Measurements from ENCODE around the gene CLUH. TPM values are rescaled to one million over a fixed set of nuclear protein-coding genes. Genes with fewer than 3 reads are reported as not detected.

CLUH gene
- total RNA-seq, 2 experiments from 2014 or later: 34.4 to 34.8 TPM

DNA sequence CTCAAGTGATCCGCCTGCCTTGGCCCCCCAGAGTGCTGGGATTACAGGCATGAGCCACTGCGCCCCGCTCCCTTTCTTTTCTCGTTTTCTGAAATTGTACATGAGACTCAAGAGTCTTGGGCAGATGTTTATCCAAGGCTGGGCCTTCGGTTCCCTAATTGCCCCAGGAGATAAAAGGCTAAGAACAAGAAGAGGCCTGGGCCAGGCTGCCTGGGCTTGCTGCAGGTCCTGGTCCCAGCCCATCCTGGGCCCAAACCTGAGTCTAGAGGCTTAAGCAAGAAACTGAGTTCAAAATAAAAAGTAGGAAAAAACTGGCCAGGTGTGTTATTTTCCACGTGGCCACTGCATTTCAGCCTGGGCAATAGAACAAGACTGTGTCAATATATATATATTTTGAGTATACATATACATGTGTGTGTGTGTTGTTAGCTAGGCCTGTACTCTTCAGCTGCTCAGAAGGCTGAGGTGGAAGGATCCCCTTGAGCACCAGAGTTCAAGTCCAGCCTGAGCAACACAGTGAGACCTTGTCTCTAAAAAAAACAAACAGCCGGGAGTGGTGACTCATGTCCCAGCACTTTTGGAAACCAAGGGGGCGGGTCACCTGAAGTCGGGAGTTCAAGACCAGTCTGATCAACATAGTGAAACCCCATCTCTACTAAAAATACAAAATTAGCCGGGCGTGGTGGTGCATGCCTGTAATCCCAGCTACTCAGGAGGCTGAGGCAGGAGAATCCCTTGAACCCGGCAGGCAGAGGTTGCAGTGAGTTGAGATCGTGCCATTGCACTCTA is 6.8 kb upstream of the CLUH start:
- intact Hi-C loops (cut with DNase I, micrococcal nuclease): loop anchor here in 1 of 2 experiments (10.0 kb wide), 1 partner anchor 916 kb away; the partner anchor contains the start of genes CTNS and SHPK
- Mint-ChIP-seq H3K36me3 (ENCODE audit: low read depth) (no peaks in the 10 kb centered on the region), H3K4me3 (no peak overlapping the region), H3K27me3 (no peaks in the 10 kb centered on the region), H3K4me1 (ENCODE audit: low read depth) (no peaks in the 10 kb centered on the region), H3K27ac (no peak overlapping the region), H3K9me3 (no peaks in the 10 kb centered on the region)
- POLR2A ChIA-PET: no interaction called here
- Histone ChIP-seq H3K4me1 (ENCODE audit: insufficient read depth, low read length) (no peaks in the 10 kb centered on the region), H3K9me3 (ENCODE audit: control insufficient read depth in 1 of 2, insufficient read depth in 1 of 2, low read length in 2 of 2) (no peaks in the 10 kb centered on the region), H3K27me3 (ENCODE audit: control insufficient read depth in 1 of 2, insufficient read depth in 2 of 2, low read length in 2 of 2) (peaks cover 0 to 7% of the 10 kb centered on the region in 2 experiments), H3K27ac (ENCODE audit: low read depth in 1 of 2, low read length in 2 of 2) (no peak overlapping the region), H3K36me3 (ENCODE audit: insufficient read depth, low read length) (no peaks in the 10 kb centered on the region), H3K4me3 (ENCODE audit: low read length) (no peak overlapping the region)
- CTCF ChIA-PET: no interaction called here
- ATAC-seq (ENCODE audit: poor library complexity): no peak
- TF ChIP-seq, protein P1, sequence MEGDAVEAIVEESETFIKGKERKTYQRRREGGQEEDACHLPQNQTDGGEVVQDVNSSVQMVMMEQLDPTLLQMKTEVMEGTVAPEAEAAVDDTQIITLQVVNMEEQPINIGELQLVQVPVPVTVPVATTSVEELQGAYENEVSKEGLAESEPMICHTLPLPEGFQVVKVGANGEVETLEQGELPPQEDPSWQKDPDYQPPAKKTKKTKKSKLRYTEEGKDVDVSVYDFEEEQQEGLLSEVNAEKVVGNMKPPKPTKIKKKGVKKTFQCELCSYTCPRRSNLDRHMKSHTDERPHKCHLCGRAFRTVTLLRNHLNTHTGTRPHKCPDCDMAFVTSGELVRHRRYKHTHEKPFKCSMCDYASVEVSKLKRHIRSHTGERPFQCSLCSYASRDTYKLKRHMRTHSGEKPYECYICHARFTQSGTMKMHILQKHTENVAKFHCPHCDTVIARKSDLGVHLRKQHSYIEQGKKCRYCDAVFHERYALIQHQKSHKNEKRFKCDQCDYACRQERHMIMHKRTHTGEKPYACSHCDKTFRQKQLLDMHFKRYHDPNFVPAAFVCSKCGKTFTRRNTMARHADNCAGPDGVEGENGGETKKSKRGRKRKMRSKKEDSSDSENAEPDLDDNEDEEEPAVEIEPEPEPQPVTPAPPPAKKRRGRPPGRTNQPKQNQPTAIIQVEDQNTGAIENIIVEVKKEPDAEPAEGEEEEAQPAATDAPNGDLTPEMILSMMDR (IDR thresholded peaks at IDR 0.05): no peak
- DNase-seq: no peak

DNA sequence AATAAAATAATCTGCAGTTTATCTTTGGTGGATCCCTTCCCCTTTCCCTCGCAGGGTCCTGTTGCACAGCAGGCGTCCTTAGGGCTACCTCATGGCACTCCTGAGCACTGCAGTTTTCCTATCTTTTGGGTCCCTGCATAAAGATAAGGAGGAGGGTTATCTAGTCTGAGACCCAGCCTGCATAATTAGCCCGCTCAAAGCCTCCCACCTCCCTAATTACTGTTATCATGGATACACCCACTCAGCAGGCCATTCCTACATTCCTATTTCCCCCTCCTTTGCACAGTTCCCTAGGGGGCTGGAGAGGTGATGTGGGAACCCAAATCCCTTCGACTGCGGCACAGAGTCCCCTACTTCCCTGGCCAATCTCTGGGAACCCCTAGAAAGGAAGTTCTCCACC is 5.1 kb upstream of the CLUH start:
- no peaks in the 10 kb centered on the region for H3K9me3 Mint-ChIP-seq
- Histone ChIP-seq H3K9me3 (ENCODE audit: control insufficient read depth in 1 of 2, insufficient read depth in 1 of 2, low read length in 2 of 2) (no peaks in the 10 kb centered on the region), H3K27me3 (ENCODE audit: control insufficient read depth in 1 of 2, insufficient read depth in 2 of 2, low read length in 2 of 2) (no peaks in the 10 kb centered on the region), H3K4me1 (ENCODE audit: insufficient read depth, low read length) (peaks cover 11% of the 10 kb centered on the region), H3K27ac (ENCODE audit: low read depth in 1 of 2, low read length in 2 of 2) (no peak overlapping the region), H3K4me3 (ENCODE audit: low read length) (no peak overlapping the region), H3K36me3 (ENCODE audit: insufficient read depth, low read length) (no peaks in the 10 kb centered on the region)
- peaks cover 8% of the 10 kb centered on the region for H3K4me1 Mint-ChIP-seq (ENCODE audit: low read depth)
- H3K36me3 Mint-ChIP-seq (ENCODE audit: low read depth): no peaks in the 10 kb centered on the region
- POLR2A ChIA-PET: no interaction called here
- no peak overlapping the region for H3K27ac Mint-ChIP-seq
- no peaks in the 10 kb centered on the region for H3K27me3 Mint-ChIP-seq
- no peak for DNase-seq
- no peak overlapping the region for H3K4me3 Mint-ChIP-seq
- no peak for ATAC-seq (ENCODE audit: poor library complexity)
- CTCF ChIA-PET: no interaction called here
- intact Hi-C loops (cut with DNase I, micrococcal nuclease): loop anchor here in 1 of 2 experiments (10.0 kb wide), 1 partner anchor 918 kb away; the partner anchor contains the start of genes CTNS and SHPK
- TF ChIP-seq, protein P1 (IDR thresholded peaks at IDR 0.05): no peak

DNA sequence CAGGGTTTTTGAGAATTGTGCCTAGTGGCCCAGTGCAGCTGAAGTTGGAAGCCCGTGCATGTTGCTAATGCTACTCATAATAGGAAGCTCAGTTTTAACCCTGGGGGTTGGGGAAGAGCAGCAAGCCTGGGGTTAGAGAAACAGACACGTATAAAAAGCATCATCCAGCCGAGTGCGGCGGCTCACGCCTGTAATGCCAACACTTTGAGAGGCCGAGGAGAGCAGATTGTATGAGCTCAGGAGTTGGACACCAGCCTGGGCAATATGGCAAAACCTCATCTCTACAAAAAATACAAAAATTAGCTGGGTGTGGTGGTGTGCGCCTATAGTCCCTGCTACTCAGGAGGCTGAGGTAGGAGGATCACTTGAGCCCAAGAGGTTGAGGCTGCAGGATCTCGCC is 2.3 kb upstream of the CLUH start:
- ATAC-seq (ENCODE audit: poor library complexity): no peak
- H3K9me3 Mint-ChIP-seq: no peaks in the 10 kb centered on the region
- TF ChIP-seq, protein P1 (IDR thresholded peaks at IDR 0.05): no peak
- no peak for DNase-seq
- ChIA-PET CTCF (no interaction called here), POLR2A (interaction anchor here (0.5 kb wide), 1 partner anchor 186 kb away, joined by 3 read pairs; no protein-coding TSS in a partner anchor)
- H3K4me1 ChIP-seq (ENCODE audit: insufficient read depth, low read length): peaks cover 33% of the 10 kb centered on the region
- intact Hi-C loops (cut with DNase I, micrococcal nuclease): loop anchor here in 1 of 2 experiments (5.0 to 10.0 kb wide), 4 partner anchors 33 to 921 kb away; partner anchors contain the start of genes CCDC92B, CTNS, DPH1 and SHPK
- peaks cover 5% of the 10 kb centered on the region for H3K36me3 Mint-ChIP-seq (ENCODE audit: low read depth)
- H3K4me3 Mint-ChIP-seq: peak overlapping the region; percentile 27
- no peaks in the 10 kb centered on the region for H3K36me3 ChIP-seq (ENCODE audit: insufficient read depth, low read length)
- no peak overlapping the region for H3K27ac Mint-ChIP-seq
- H3K27ac ChIP-seq (ENCODE audit: low read depth in 1 of 2, low read length in 2 of 2): no peak overlapping the region
- peaks cover 28% of the 10 kb centered on the region for H3K4me1 Mint-ChIP-seq (ENCODE audit: low read depth)
- no peaks in the 10 kb centered on the region for H3K27me3 Mint-ChIP-seq
- H3K4me3 ChIP-seq (ENCODE audit: low read length): no peak overlapping the region
- no peaks in the 10 kb centered on the region for H3K9me3 ChIP-seq (ENCODE audit: control insufficient read depth in 1 of 2, insufficient read depth in 1 of 2, low read length in 2 of 2)
- H3K27me3 ChIP-seq (ENCODE audit: control insufficient read depth in 1 of 2, insufficient read depth in 2 of 2, low read length in 2 of 2): no peaks in the 10 kb centered on the region

Data from CD4-positive, alpha-beta T cell (primary cell).